PC-3 (cell line): ENCODE results near the gene LYSMD3. TPM values are rescaled to one million over a fixed set of nuclear protein-coding genes. Genes with fewer than 3 reads are reported as not detected.
"Not testable (repeated sequence)": the region's sequence is repeated elsewhere in the genome, so short reads cannot be mapped to it uniquely, and the experiment has no call there.

Source experiments
- ATAC-seq: fragments of 200-7000 bp; cut with Tn5 transposase; 2 replicates; pipeline ENCODE4 v1.9.1; 2020; ENCODE audit warnings: mild to moderate bottlenecking, moderate library complexity
- Bru-seq: library from RNA; stranded (reverse); fragments of 400-500 nt; gene quantifications from one replicate; lab custom pipeline; 2021; lab: Mats Ljungman, UMichigan
- BruChase-seq, 2 experiments: library from RNA; stranded (reverse); fragments of 400-500 nt; gene quantifications; one replicate each; lab custom pipeline; 2021; lab: Mats Ljungman, UMichigan
- BruUV-seq: library from RNA; stranded (reverse); fragments of 400-500 nt; replicated peaks from 2 replicates; lab custom pipeline; 2021; lab: Mats Ljungman, UMichigan
- CTCF ChIA-PET: fragments of 300-600 bp; sonication (Branson Sonifier 250); formaldehyde crosslinking; loops from one replicate; lab custom pipeline; 2022; ENCODE audit warnings: antibody characterized with exemption; lab: Charles Lee
- POLR2A ChIA-PET: fragments of 300-600 bp; sonication (Branson Sonifier 250); formaldehyde crosslinking; loops from one replicate; lab custom pipeline; 2022; ENCODE audit warnings: antibody characterized with exemption; ENCODE audit not compliant: unreplicated experiment; lab: Charles Lee
- DNase-seq: peaks from one replicate; pipeline ENCODE4 v3.0.0-alpha.2; 2015
- H2AFZ ChIP-seq: fragments of 300-600 bp; sonication (generic); 2 replicates; pipeline ENCODE4 v1.6.0; 2016; ENCODE audit warnings: antibody characterized with exemption, low read length
- H3F3A ChIP-seq: fragments of 300-600 bp; sonication (generic); one replicate; pipeline ENCODE4 v1.6.0; 2017; ENCODE audit warnings: antibody characterized with exemption, low read length, control low read depth, mild to moderate bottlenecking; ENCODE audit not compliant: unreplicated experiment
- H3K27ac ChIP-seq: fragments of 300-600 bp; sonication (generic); 2 replicates; pipeline ENCODE4 v1.5.1; 2016; ENCODE audit warnings: mild to moderate bottlenecking, low read length
- H3K27me3 ChIP-seq: fragments of 300-600 bp; sonication (generic); 2 replicates; pipeline ENCODE4 v1.6.1; 2016; ENCODE audit warnings: low read length, mixed read lengths
- H3K36me3 ChIP-seq: fragments of 300-600 bp; sonication (generic); 2 replicates; pipeline ENCODE4 v1.6.1; 2016; ENCODE audit warnings: low read depth, mixed run types, low read length, mixed read lengths
- H3K4me1 ChIP-seq: fragments of 300-600 bp; sonication (generic); 2 replicates; pipeline ENCODE4 v1.5.1; 2016; ENCODE audit warnings: low read length; ENCODE audit not compliant: insufficient read depth
- H3K4me2 ChIP-seq: fragments of 300-600 bp; sonication (generic); 2 replicates; pipeline ENCODE4 v1.6.0; 2016; ENCODE audit warnings: low read length
- H3K4me3 ChIP-seq: fragments of 300-600 bp; sonication (generic); 2 replicates; pipeline ENCODE4 v1.5.1; 2016; ENCODE audit warnings: mild to moderate bottlenecking, low read length, mixed read lengths
- H3K79me2 ChIP-seq: fragments of 300-600 bp; sonication (generic); 2 replicates; pipeline ENCODE4 v1.6.1; 2017; ENCODE audit warnings: low read length, mixed read lengths
- H3K9ac ChIP-seq: fragments of 300-600 bp; sonication (generic); 2 replicates; pipeline ENCODE4 v1.6.0; 2016; ENCODE audit warnings: mild to moderate bottlenecking, low read length
- H3K9me2 ChIP-seq: fragments of 300-600 bp; sonication (generic); replicated peaks from 2 replicates; pipeline ENCODE4 v1.6.1; 2016; ENCODE audit warnings: mixed run types, low read length, mixed read lengths
- H3K9me3 ChIP-seq: fragments of 300-600 bp; sonication (generic); 2 replicates; pipeline ENCODE4 v1.6.1; 2016; ENCODE audit warnings: low read length, mixed read lengths
- H4K20me1 ChIP-seq: fragments of 300-600 bp; sonication (generic); 2 replicates; pipeline ENCODE4 v1.6.1; 2016; ENCODE audit warnings: low read length, mixed read lengths
- EZH2 ChIP-seq: fragments of 300-600 bp; sonication (generic); IDR thresholded peaks from one replicate; pipeline ENCODE4 v1.6.1; 2017; ENCODE audit warnings: antibody characterized with exemption, mild to moderate bottlenecking, low read length; ENCODE audit not compliant: unreplicated experiment
- EZH2phosphoT487 ChIP-seq: fragments of 300-600 bp; sonication (generic); IDR thresholded peaks from 2 replicates; pipeline ENCODE4 v1.6.1; 2018; ENCODE audit warnings: mild to moderate bottlenecking, antibody characterized with exemption, low read length, borderline replicate concordance
- intact Hi-C: fragments of 100-400 bp; cut with micrococcal nuclease; formaldehyde crosslinking; loops from 2 replicates; pipeline ENCODE4 v1.9.0; 2023
- long read RNA-seq: library from polyadenylated mRNA; unstranded; transcript quantifications from one replicate; pipeline ENCODE4 v2.0.0, GENCODE V29; 2021; ENCODE audit not compliant: unreplicated experiment
- total RNA-seq: library from RNA; depleted of rRNA; stranded (reverse); fragments of >200 nt; gene quantifications from 2 replicates; pipeline ENCODE4 v1.2.3, GENCODE V29; 2014; rRNA removed
- TF ChIP-seq, protein P1 (sequence below): fragments of 300-600 bp; sonication (generic); conservative IDR thresholded peaks from 2 replicates; pipeline ENCODE4 v1.5.1; 2017; ENCODE audit warnings: antibody characterized with exemption, low read depth, mild to moderate bottlenecking, low read length

LYSMD3 gene
- total RNA-seq (7.9 and 10.0 TPM in 2 replicates), Bru-seq, nascent RNA (percentile 96 among the genes with signal in this experiment), BruChase-seq, experiment 1, labeled RNA remaining after a 6-hour chase (percentile 98 among the genes with signal in this experiment), BruChase-seq, experiment 2, labeled RNA remaining after a 2-hour chase (percentile 98 among the genes with signal in this experiment)
- long read RNA-seq, full-length matches to known transcripts: 123 of 156 reads
- long read RNA-seq, partial matches to known transcripts: 4 of 156 reads
- long read RNA-seq, other reads (novel, unspliced or antisense): 29 of 156 reads

DNA sequence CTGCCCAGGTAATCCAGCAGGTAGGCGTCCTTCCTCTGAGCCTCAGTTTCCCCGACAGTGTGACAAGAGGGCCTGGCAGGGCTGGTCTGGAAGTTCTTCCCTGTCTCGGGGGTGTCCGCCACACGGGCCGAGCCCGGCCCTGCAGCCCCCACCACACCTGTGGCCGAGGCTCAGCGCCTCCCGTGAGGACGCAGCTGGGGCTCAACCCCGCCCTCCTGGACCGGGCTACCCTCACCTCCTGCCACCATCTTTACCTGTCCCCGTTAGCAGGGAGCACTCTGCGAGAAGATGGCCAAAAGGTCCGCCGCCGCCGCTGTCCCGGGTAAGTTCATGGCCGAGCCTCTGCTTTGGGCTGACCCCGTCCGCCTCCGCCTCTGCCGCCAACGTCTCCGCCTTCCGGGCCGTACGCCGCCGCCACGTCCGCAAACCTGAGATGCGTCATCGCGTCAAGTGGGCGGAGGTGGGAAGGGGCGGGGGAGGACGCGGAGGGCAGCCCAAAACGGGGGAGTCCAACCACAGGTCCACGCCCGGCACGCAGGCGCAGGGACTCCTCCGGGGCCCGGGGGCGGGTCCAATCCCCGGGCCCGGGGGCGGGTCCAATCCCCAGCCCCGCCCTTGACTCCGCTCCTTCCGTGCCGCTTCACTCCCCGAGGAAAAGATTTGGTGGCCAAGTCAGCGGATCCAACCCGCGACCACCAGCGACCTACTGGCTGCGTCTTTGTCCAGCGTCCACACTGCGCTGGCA lies at the start of gene LYSMD3:
LYSMD3 (minus strand) TSS at position 391 of the 745 bp plus-strand sequence. CDS start 4,295 bp downstream, outside the sequence.
- peak within 1 kb of the TSS; percentile 65 for H3K27ac ChIP-seq
- no peaks in the 10 kb centered on the region for H3K27me3 ChIP-seq
- peak; percentile 90 for ATAC-seq
- H3K9ac ChIP-seq: peak within 1 kb of the TSS; percentile 90
- H3K79me2 ChIP-seq: peaks cover 36% of the 10 kb centered on the region
- peak within 1 kb of the TSS; percentile 97 for H2AFZ ChIP-seq
- TF ChIP-seq EZH2: no peak
- TF ChIP-seq, protein P1, sequence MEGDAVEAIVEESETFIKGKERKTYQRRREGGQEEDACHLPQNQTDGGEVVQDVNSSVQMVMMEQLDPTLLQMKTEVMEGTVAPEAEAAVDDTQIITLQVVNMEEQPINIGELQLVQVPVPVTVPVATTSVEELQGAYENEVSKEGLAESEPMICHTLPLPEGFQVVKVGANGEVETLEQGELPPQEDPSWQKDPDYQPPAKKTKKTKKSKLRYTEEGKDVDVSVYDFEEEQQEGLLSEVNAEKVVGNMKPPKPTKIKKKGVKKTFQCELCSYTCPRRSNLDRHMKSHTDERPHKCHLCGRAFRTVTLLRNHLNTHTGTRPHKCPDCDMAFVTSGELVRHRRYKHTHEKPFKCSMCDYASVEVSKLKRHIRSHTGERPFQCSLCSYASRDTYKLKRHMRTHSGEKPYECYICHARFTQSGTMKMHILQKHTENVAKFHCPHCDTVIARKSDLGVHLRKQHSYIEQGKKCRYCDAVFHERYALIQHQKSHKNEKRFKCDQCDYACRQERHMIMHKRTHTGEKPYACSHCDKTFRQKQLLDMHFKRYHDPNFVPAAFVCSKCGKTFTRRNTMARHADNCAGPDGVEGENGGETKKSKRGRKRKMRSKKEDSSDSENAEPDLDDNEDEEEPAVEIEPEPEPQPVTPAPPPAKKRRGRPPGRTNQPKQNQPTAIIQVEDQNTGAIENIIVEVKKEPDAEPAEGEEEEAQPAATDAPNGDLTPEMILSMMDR: no peak
- no TSS peak for BruUV-seq
- no peaks in the 10 kb centered on the region for H3K9me3 ChIP-seq
- ChIA-PET CTCF (interaction anchor here (0.6 to 2.1 kb wide), 14 partner anchors 10 to 273 kb away, joined by 3 to 9 read pairs (median 4); partner anchors contain the start of genes MBLAC2 and POLR3G), POLR2A (interaction anchor here (1.4 kb wide), 1 partner anchor 55 kb away, joined by 5 read pairs; the partner anchor contains the start of genes MBLAC2 and POLR3G)
- peak within 1 kb of the TSS; percentile 88 for H3K4me2 ChIP-seq
- peaks cover 35% of the 10 kb centered on the region for H3K4me1 ChIP-seq
- H4K20me1 ChIP-seq: peaks cover 11% of the 10 kb centered on the region; the same call in 1 of the 2 replicates
- no peaks in the 10 kb centered on the region for H3K9me2 ChIP-seq
- peaks cover 6% of the 10 kb centered on the region; the same call in 1 of the 2 replicates for H3K36me3 ChIP-seq
- DNase-seq: peak; percentile 99
- intact Hi-C loops: loop anchor here (1.0 kb wide), 3 partner anchors 10 to 55 kb away; partner anchors contain the start of genes MBLAC2 and POLR3G
- peak within 1 kb of the TSS; percentile 85 for H3K4me3 ChIP-seq
- peaks cover under 1% of the 10 kb centered on the region for H3F3A ChIP-seq

GRCh38 chr5:90576566-90576965 lies 47.2 kb upstream of the LYSMD3 start:
- H3K27ac ChIP-seq, H3K27me3 ChIP-seq, DNase-seq, H3F3A ChIP-seq, H3K4me3 ChIP-seq, H2AFZ ChIP-seq, H4K20me1 ChIP-seq, ATAC-seq, H3K4me2 ChIP-seq, POLR2A ChIA-PET, H3K9me3 ChIP-seq, H3K9me2 ChIP-seq, CTCF ChIA-PET, intact Hi-C loops, H3K36me3 ChIP-seq, BruUV-seq, H3K9ac ChIP-seq: not testable (repeated sequence)
- Histone ChIP-seq H3K4me1 (peaks cover 17% of the 10 kb centered on the region), H3K79me2 (peaks cover 29% of the 10 kb centered on the region)

GRCh38 chr5:90575712-90576111 lies 46.3 kb upstream of the LYSMD3 start:
- Histone ChIP-seq H3K9me2 (no peaks in the 10 kb centered on the region), H3K9me3 (no peaks in the 10 kb centered on the region), H3K79me2 (peaks cover 32% of the 10 kb centered on the region), H3K27ac (peak overlapping the region; percentile 40), H3K4me3 (no peak overlapping the region), H4K20me1 (peaks cover 7% of the 10 kb centered on the region; the same call in 1 of the 2 replicates), H3K27me3 (no peaks in the 10 kb centered on the region), H3F3A (no peaks in the 10 kb centered on the region), H3K4me1 (peaks cover 25% of the 10 kb centered on the region), H3K4me2 (peak overlapping the region; percentile 43), H3K9ac (no peak overlapping the region), H3K36me3 (no peaks in the 10 kb centered on the region), H2AFZ (no peak overlapping the region)
- BruUV-seq: no TSS peak
- intact Hi-C loops: no loop called here
- ChIA-PET CTCF (no interaction called here), POLR2A (no interaction called here)
- no peak for DNase-seq
- TF ChIP-seq, protein P1: no peak
- TF ChIP-seq EZH2phosphoT487 (no peak), EZH2 (no peak)
- ATAC-seq: no peak
